HK-2 (cell line): ENCODE data around the gene IRS1.

ENCODE experiments used
- DNase-seq: peaks from one replicate; pipeline ENCODE4 v3.0.0-alpha.2; 2018; ENCODE audit not compliant: unreplicated experiment

IRS1 gene

DNA sequence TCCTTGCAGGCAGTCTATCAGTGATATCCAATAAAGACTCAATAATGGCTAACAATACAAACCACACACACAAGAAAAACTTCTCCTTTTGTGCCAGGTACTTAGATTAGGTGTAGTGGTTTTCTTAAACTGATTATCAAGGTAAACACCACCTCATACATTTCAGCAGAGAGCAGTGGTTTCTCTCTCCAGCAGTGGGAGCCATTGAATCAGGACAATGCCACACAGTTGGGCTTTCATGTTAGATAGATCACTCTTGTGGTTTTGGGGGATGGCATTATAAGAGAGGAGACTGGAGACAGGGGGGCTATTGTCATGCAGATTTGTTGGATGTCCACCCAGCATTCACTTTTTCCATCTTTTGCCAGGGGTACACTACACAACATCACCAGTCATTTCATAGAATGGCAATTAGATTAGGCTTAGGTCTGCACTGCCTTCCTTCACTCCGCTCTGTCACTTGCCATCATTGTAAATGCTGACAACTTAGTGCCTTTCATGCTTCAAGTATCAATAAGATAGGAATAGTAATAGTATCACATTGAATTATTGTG, 13.6 kb upstream of the IRS1 start:
- no peak for DNase-seq

DNA sequence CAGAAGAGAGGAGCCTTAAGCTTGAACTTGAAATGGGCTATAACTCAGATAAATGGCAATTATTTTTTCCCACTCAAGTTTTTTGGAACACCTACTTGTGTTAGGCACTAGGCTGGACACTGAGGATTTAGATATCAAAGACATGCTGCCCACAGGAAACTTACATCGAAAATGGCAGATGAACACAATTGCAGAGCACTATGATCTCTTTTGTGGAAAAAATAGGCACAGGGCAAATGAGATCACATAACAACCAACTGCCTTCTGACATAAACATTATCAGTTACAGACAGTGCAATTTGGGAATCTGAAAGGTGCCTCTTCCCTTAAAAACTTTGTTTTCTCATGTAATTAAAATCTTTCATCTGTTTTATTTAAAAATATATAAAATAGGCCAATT, 3.8 kb upstream of the IRS1 start:
- no peak for DNase-seq

DNA sequence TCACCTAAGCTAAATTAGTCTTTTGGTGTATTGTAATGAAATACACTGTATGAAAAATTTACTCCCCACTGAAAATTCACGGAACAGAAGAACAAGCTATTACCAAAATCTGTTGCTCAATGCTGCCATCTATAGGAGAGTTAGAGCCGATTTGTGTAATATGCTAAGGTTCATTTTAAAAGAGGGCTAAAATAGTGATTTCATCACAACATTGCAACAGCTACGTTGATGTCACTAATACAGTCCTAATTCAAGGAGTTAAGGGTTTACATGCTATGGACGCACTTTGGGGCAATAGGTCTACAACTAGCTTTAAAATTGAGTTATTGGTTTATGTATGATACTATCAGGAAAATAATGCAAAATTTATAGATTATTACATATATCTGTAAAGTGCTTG, 3.0 kb upstream of the IRS1 start:
- DNase-seq, result no peak

DNA sequence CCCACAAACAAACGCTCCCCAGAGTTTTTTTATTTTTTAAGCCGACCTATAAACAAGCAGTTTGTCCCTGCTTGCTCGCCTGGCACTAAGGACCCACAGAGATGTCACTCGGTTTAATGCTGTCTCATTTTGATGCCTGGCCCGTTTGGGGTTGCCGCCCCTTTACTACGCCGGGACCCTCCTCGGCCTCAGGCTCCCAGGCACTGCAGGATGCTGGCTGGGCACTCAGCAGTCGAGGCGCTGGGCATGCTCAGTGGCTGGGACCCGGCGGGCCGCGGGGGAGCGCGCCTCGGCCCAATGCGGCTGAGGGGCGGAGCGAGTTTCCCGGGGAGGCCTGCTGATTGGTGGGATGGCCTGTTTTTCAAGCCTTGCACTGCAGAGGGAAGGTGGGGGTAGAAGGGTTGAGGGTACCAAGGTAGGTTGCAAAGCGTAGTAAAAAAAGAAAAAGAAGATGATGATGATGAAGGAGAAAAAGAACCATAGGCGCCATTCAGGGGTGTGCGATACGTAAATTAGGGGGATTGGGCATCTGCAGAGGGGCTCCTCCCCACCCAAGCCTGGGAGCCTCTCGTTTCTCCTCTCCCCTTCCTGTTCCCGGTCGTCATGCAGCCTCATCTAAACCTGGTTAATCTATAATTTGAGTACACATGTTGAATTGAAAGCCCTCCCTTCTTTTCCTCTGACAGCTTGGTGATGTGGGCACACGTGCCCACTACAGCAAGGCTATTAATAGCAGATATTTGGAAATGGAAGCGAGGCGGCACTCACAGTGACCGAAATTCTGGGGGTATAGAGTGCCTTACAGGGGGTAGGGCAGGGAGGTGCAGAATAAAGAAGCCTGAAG, 1.5 kb upstream of the IRS1 start:
- DNase-seq, result peak; percentile 98

DNA sequence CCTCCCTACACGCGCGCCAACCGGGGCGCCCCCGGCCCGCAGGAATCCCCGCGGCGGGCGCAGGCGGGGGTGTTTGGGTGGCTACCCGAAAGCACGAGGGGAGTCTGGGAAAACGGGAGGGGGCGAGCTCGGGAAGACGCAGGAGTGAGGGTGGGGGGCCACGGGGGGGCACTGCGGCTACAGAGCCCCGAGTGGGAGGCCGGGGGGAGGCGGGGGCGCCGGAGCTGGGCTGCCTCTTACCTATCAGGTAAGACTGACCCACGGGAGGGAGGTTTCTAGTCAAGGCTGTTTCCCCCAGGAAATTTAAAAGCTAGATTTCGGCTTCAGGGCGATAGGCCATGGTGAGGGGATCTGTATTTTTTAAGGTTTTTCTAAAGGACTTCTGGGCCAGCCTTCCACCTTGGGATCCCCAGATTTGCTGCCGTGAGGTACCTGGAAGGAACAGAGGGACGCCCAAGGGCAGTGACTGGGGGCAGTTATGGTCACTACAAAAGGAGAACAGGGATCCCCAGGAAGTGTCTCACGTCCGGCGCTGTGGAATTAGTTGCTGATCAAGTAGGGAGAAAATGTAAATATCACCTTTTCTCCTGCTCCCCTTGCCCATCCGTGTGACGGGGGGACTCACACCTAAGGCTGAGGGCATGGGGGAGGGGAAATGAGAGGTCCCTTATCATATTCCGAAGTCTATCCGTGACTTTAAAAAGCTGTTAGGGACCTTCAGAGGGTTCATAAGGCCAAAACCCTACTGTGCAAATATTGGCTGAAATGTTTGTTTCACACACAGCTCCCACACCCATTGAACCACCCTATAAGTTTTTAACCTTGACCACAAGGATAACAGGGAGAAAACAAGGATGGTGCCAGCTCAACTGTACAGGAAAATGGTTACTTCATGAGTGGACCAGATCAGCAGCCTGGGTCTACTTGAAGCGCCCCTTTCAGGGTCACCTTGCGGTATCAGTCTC, 638 bp upstream of the IRS1 start:
- DNase-seq, result peak; percentile 51

DNA sequence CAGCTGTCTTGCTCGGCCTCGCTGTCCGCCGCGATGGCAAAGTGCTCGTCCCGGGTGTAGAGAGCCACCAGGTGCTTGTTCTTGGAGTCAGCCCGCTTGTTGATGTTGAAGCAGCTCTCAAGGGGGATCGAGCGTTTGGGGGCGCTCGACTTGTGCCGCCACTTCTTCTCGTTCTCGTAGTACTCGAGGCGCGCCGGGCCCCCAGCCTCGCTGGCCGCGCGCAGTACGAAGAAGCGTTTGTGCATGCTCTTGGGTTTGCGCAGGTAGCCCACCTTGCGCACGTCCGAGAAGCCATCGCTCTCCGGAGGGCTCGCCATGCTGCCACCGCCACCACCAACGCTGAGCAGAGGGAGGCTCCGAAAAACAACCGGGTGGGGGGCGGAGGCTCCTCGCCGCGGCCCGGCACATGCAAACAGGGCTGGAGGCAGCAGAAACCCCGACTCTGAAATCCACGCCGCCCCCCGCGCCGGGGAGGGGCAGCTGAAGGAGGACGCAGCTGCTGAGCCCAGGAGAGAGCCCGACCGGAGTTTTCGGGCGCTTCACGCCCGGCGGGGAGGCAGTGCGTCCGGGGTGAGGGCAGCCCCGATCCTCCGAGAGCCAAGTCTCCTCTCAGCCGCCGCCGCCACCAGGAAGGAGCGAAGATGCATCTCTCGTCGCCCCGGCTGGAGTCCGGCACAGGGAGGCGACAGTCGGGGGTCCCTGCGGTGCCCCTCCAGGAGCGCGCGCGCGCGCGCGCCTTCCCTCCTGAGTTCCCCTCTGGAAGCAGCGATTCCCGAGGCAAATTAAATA, 1.0 kb downstream of the IRS1 start:
- no peak for DNase-seq

DNA sequence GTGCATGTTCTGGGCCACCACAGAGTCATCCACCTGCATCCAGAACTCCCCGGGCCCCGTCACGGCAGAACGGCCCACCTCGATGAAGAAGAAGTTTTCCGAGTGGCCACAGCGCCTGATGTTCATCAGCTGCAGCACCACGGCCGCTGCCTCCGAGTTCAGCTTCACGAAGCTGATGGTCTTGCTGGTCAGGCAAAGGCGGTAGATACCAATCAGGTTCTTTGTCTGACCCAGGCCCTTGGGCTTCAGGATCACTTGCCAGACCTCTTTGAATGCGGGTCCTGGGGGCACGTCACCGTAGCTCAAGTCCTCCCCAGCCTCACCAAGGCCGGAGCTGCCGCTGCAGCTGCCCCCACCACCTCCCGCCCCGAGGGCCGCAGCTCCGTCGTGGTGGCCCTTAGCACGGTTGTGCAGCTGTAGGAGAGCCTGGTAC, 1.6 kb downstream of the IRS1 start:
- no peak for DNase-seq

DNA sequence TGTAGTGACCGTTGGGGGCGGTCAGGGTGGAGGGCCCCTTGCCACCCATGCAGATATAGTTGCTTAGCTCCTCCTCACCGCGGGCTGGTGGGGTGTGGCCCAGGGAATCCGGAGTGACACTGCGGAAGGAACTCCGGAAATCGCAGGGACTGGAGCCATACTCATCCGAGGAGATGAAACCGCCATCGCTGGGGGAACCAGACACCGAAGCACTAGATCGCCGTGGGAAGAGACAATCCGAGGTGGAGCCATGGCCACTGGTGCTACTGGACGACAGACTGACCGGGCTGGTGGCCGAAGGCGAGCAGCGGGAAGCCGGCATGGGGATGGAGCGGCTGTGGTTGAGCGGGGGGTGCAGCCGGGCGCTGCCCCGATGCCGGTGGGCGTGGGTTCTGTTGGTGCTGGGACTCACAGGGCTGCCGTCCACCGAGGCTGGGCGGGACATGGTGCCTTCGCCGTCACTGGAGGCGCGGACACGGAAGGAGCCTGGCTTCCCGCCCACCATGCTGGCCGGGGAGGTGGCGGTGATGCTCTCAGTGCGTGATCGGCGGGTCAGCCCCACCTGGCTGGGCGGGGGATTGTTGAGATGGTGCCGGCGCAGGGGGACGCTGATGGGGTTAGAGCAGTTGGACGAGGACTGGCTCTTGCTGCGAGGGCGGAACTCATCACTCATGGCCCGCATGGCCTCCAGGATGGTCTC, 2.2 kb downstream of the IRS1 start:
- no peak for DNase-seq

DNA sequence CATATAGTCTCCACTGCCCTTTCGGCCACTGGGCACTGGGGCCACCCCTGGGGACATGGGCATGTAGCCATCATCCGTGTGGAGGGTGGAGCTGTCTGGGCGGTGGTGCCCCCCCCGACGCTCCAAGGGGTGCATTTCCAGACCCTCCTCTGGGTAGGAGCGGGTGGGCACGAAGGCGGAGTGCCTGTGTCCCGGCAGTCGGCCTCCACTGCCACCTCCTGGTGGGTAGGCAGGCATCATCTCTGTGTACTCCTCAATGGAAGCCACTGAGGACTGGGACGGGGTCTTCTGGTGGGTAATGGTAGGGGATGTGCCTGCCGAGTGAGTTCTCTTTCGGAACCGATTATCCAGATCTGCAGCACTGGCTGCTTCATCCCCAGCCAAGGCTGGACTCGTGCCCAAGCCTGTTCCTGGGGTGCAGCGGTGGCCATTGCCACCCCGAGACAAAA, 2.8 kb downstream of the IRS1 start:
- no peak for DNase-seq

DNA sequence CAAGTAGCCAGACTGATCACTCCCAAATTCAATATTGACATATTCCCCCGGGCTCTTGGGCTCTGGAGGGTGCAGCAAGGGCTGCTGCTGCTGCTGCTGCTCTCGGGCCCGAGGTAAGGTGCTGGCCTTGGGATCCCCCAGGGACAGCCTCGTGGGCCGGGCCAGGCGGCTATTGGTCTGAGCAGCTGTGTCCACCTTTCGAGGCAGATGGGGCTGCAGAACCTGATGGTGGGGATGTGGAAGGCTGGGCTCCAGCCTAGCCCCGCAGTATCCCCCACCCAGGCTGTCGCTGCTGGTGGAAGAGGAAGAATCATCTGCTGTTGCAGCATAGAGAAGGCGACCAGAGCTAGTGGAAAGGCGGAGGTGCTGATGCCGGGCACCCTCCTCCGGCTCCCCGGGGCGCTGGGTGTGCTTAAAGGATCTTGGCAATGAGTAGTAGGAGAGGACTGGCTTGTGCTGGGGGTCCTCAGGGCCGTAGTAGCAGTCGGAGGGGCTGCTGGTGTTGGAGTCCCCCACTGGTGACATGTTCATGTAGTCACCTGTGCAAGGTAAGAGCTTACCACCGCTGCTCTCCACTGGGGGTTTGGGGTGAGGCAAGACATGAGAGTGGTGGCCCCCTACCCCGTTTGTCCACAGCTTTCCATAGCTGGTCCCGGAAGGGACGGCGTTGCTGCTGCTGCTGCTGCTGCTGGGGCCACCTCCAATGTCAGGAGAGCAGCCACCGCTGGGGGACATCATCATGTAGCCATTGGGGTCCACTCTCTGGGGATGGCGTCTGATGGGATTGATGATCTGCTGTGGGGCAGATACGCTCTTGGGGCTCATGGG, 3.4 kb downstream of the IRS1 start:
- DNase-seq, result no peak

DNA sequence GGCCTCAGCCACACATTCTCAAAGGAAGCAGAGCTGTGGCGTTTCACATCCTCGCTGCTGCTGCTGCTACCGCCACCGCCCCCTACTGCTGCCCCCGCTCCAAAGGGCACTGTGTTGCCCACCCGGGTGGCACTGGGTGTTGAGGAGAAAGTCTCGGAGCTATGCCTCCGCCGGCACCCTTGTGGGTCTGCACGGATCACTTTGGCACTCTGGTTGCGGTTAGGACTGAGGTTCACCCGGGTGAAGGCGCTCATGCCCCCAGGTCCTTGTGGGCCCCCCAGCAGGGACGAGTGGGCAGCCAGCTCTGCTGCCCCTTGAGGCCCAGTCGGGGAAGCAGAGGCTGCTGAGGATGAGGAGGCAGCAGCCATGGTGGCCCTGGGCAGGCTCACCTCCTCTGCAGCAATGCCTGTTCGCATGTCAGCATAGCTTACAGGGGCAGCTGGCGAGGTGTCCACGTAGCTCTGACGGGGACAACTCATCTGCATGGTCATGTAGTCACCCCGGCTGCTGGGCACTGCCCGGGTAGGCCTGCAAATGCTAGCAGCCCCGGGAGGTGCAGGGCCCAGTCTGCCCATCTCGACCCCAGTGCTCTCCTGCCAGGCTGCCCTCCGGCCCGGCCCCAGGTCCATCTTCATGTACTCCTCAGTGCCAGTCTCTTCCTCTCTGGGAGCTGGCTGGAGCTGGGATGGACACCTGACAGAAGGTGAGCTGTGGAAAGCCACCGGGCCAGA, 4.2 kb downstream of the IRS1 start:
- DNase-seq, result no peak

DNA sequence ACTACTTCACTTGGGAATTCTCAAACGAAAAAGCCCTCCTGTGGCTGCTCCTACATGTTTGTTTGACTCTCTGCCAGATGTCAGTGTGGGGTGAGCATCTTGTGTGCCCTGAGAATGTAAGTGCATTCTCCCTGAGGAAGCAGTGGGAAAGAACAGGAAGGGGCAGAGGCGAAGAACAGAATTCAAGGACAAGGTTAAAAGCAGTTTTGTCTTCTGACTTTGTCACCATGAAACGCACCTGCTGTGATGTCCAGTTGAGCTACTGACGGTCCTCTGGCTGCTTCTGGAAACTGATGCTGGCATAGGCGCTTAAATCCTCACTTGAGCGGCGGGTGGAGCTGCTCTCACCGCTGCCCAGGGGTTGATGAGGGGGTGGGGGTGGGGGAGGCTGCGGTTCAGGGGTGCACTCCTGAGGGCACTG, 4.9 kb downstream of the IRS1 start:
- DNase-seq, result peak; percentile 26

DNA sequence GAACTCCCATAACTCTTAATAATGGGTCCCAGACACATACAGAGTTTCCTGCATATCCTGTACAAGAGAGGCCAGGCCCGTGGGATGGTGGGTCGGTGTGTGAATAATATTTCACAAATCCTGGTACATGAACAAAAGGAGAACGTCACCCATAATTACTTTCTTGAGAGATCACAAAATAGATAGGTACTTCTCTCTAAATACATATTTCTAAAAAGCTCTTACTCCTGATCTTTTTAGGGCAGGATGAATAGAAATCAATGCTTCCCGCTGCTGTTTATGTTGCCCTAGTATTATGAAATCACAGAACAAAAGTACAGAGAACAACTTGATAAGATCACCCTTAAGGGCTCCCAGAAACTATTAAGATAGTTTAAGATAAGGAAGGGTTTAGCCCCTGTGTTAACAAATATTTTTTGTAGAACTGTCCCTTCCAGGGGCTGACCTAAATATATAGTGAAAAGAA, 5.4 kb downstream of the IRS1 start:
- no peak for DNase-seq

DNA sequence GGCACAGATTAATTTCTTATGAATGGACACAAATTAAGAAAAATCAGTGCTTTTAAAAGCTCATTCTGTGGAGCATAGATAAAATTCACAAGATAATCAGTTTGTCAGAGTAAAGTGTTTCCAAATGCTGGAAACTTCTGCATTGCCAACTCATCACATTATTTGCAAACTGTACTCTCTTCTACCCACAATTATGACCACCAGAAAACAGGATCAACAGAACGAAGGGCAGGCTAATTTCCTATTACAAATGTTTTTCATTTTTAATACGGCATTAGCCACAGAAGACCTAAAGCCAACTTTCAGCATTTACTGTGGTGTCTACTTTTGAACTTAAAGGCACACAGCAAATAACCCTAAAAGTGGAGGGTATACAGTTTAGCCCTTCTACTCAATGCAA, 6.0 kb downstream of the IRS1 start:
- no peak for DNase-seq

DNA sequence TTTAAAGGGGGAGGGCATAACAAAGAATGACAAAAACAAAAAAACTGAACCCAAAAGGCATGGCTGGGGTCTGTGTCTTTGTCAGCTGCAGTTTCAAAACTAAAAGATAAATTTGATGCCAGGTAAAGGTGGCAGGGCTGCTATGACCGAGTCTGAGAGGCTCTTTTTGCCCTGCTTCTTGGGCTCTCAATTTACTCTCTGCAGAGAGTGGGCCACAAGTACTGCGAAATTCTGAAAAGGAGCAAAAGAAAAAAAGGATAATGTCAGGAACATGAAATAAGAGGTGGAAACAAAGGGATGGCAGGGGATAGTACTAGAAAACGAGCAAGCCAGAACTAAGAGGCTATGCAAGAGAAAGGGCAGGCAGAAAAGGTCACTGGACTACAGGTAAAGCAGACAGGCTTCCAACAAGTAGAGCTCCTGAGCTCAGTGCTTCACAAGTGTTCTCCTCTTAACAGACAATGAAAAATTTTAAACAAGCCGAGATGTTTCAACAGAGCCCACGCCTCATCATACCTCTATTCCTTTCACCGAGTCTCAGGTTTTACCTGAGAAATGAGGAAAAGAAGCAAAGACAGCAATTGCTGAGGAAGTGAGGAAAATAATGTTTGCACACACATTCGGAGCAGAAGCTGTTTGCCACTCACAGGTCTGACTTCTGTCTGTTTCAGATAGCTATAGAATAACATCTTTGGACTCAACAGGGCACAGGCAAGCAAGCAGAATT, 7.3 kb downstream of the IRS1 start:
- DNase-seq, result no peak

DNA sequence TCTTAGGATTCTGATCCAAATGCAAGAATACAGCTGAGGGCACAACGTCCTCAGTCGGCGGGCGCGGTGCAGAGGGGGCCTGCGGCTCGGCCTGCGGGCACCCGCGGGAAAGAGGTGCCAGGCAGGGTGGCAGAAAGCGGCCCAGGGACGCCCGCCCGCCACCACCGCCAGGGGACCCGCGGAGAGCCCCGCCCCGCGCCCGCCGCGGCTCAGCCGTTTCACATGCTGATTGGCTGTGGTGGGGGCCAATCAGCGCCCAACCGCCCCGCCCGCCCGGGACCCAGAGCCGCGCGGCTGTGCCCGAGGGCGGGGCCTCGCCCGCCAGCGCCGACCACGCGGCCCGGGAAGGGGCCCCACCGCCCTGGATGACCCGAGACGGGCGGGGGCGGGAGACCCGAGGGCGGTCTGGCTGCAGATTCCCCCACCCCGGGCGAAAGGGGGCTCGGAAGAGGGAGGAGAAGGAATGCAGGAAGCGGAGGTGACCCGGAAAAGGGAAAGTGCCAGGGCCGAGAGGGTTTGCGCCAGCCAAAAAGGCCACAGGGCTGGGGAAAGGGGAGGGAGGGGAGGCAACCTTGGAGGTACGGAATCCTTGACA, 8.0 kb downstream of the IRS1 start:
- peak; percentile 88 for DNase-seq

DNA sequence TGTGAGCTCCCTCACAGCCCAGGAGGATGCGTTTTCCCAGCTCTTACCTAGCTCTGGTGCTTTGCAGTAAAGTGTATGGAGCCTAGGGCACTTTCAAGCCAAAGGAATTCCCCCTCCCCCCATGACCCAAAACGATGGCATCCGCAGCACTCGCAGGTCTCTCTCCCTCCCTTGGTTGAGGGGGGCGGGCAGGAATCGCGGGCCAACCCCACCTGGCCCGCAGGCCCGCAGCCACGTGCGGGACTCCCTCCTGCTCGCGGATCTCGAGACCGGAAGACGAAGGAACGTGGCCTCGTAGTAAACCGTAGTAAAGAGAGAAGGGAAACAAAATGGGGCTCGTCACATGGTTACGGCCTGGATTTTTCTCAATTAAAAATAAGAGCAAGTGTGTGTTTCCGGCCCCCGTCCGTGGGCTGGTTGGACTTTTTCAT, 8.5 kb downstream of the IRS1 start:
- DNase-seq, result no peak

DNA sequence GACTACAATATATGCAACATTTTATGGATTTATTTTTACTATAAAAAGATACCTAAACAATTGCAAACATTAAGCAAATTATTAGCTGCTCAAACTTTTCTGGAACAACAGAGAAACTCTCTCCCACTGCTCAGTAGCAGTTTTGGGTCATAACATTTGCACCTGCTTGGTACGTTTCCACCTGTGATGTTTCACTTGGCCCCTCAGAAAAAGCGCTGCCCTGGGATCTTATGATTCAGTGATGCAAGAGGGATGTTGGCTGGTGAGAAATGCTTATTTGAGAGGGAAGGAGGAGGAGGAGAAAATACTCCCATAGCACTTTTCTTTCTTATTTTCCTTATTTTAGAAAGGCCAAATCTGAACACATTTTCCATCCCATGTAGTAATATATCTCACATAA, 9.2 kb downstream of the IRS1 start:
- DNase-seq, result no peak
